Nephron progenitor cell (in vitro differentiated cells): ENCODE measurements around the gene BATF.
A peak's percentile ranks its signal among the peaks of the same experiment; 100 is the strongest.

Experiments used
- DNase-seq: peaks from one replicate; pipeline ENCODE4 v3.0.0; 2021
- H3K27ac Mint-ChIP-seq: 2 replicates; pipeline ENCODE4 v1.8.0; 2021; ENCODE audit warnings: mild to moderate bottlenecking, moderate library complexity, mixed read lengths
- H3K27me3 Mint-ChIP-seq: 2 replicates; pipeline ENCODE4 v1.8.0; 2021; ENCODE audit warnings: mild to moderate bottlenecking, low read depth, mixed read lengths; ENCODE audit not compliant: poor library complexity
- H3K36me3 Mint-ChIP-seq: 2 replicates; pipeline ENCODE4 v1.8.0; 2021; ENCODE audit warnings: low read depth, mixed read lengths
- H3K4me1 Mint-ChIP-seq: 2 replicates; pipeline ENCODE4 v1.8.0; 2021; ENCODE audit warnings: mixed read lengths
- H3K4me3 Mint-ChIP-seq: 2 replicates; pipeline ENCODE4 v1.8.0; 2021; ENCODE audit warnings: mild to moderate bottlenecking, moderate library complexity, mixed read lengths
- H3K9me3 Mint-ChIP-seq: 2 replicates; pipeline ENCODE4 v1.8.0; 2021; ENCODE audit warnings: mild to moderate bottlenecking, moderate library complexity, mixed read lengths
- TF ChIP-seq, protein P1 (sequence below): fragments of 200-600 bp; sonication (generic); IDR thresholded peaks from 2 replicates; pipeline ENCODE4 v1.5.0; 2021; ENCODE audit warnings: antibody characterized with exemption

BATF gene

GRCh38 chr14:75521415-75522199 lies 662 bp upstream of the BATF start:
- Mint-ChIP-seq H3K4me3 (no peak overlapping the region), H3K9me3 (no peaks in the 10 kb centered on the region), H3K4me1 (peaks cover 13% of the 10 kb centered on the region), H3K27ac (peak overlapping the region; percentile 94), H3K36me3 (no peaks in the 10 kb centered on the region), H3K27me3 (peaks cover 18% of the 10 kb centered on the region)
- TF ChIP-seq, protein P1, sequence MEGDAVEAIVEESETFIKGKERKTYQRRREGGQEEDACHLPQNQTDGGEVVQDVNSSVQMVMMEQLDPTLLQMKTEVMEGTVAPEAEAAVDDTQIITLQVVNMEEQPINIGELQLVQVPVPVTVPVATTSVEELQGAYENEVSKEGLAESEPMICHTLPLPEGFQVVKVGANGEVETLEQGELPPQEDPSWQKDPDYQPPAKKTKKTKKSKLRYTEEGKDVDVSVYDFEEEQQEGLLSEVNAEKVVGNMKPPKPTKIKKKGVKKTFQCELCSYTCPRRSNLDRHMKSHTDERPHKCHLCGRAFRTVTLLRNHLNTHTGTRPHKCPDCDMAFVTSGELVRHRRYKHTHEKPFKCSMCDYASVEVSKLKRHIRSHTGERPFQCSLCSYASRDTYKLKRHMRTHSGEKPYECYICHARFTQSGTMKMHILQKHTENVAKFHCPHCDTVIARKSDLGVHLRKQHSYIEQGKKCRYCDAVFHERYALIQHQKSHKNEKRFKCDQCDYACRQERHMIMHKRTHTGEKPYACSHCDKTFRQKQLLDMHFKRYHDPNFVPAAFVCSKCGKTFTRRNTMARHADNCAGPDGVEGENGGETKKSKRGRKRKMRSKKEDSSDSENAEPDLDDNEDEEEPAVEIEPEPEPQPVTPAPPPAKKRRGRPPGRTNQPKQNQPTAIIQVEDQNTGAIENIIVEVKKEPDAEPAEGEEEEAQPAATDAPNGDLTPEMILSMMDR: no peak
- DNase-seq: no peak

GRCh38 chr14:75522983-75523318 lies 682 bp downstream of the BATF start:
- H3K27ac Mint-ChIP-seq: no peak overlapping the region
- no peaks in the 10 kb centered on the region for H3K9me3 Mint-ChIP-seq
- DNase-seq: no peak
- H3K27me3 Mint-ChIP-seq: peaks cover 26% of the 10 kb centered on the region
- H3K4me3 Mint-ChIP-seq: no peak overlapping the region
- H3K36me3 Mint-ChIP-seq: no peaks in the 10 kb centered on the region
- H3K4me1 Mint-ChIP-seq: peaks cover 13% of the 10 kb centered on the region
- TF ChIP-seq, protein P1: no peak

- DNase-seq: no peak
- no peaks in the 10 kb centered on the region for H3K9me3 Mint-ChIP-seq
- peaks cover 13% of the 10 kb centered on the region for H3K4me1 Mint-ChIP-seq
- no peak overlapping the region for H3K4me3 Mint-ChIP-seq
- TF ChIP-seq, protein P1: no peak
- H3K27ac Mint-ChIP-seq: no peak overlapping the region
- no peaks in the 10 kb centered on the region for H3K36me3 Mint-ChIP-seq
- H3K27me3 Mint-ChIP-seq: peaks cover 28% of the 10 kb centered on the region
Measured at GRCh38 chr14:75523771-75524171, 1.5 kb downstream of the BATF start.

- Mint-ChIP-seq H3K27ac (no peak overlapping the region), H3K27me3 (peaks cover 28% of the 10 kb centered on the region), H3K36me3 (no peaks in the 10 kb centered on the region), H3K4me3 (no peak overlapping the region), H3K9me3 (no peaks in the 10 kb centered on the region), H3K4me1 (peaks cover 8% of the 10 kb centered on the region)
- TF ChIP-seq, protein P1: no peak
- DNase-seq: no peak
Measured at GRCh38 chr14:75525969-75526368, 3.7 kb downstream of the BATF start.

- Mint-ChIP-seq H3K27me3 (peaks cover 24% of the 10 kb centered on the region), H3K36me3 (no peaks in the 10 kb centered on the region)
- TF ChIP-seq, protein P1: no peak
Measured at GRCh38 chr14:75527449-75528163, 5.3 kb downstream of the BATF start.

More at GRCh38 chr14:75527449-75528163, 5.3 kb downstream of the BATF start:
- H3K4me3 Mint-ChIP-seq: no peak overlapping the region
- H3K9me3 Mint-ChIP-seq: no peaks in the 10 kb centered on the region
- DNase-seq: no peak
- H3K27ac Mint-ChIP-seq: no peak overlapping the region
- H3K4me1 Mint-ChIP-seq: no peaks in the 10 kb centered on the region
